ENCODE results near the gene KCNJ5.
"Not testable (repeated sequence)": the region's sequence is repeated elsewhere in the genome, so short reads cannot be mapped to it uniquely, and the experiment has no call there.

Gene KCNJ5

DNA sequence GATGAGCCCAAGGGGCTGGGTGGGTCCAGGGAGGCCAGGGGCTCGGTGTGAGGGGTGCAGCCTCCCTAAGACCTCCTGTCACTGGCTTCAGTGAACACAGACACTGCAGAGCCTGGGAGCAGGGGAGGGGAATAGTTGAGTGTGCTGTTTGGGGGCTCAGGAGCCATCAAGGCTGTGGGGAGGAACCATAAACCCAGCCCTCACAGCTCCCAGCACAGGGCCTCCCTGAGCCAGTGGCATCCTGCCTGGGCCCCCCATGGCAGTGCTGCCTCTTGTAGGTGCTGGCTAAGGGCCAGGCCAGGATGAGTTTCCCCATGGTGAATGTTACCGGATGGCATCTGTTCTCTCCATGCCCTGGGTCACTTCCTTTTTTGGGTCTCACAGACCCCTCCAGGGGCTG lies 25.5 kb downstream of the KCNJ5 start:
- Histone ChIP-seq H3K36me3 (ENCODE audit: insufficient read depth, low read length) (no peaks in the 10 kb centered on the region), H3K4me1 (ENCODE audit: insufficient read depth, low read length, severe bottlenecking) (no peaks in the 10 kb centered on the region), H3K4me2 (ENCODE audit: low read length) (no peak overlapping the region), H2AFZ (ENCODE audit: low read length) (no peak overlapping the region), H3K27ac (ENCODE audit: low read depth, low read length, poor library complexity, severe bottlenecking) (no peak overlapping the region), H3K79me2 (ENCODE audit: insufficient read depth, low read length) (no peaks in the 10 kb centered on the region), H3K4me3 (ENCODE audit: low read depth, low read length, poor library complexity, severe bottlenecking) (no peak overlapping the region), H3F3A (ENCODE audit: insufficient read depth, low read length) (no peaks in the 10 kb centered on the region), H3K9me2 (ENCODE audit: low read depth, low read length) (no peaks in the 10 kb centered on the region), H3K9ac (ENCODE audit: low read length) (no peak overlapping the region), H4K20me1 (ENCODE audit: insufficient read depth, low read length) (no peaks in the 10 kb centered on the region), H3K27me3 (ENCODE audit: insufficient read depth, low read length) (no peaks in the 10 kb centered on the region), H3K9me3 (ENCODE audit: low read length) (no peaks in the 10 kb centered on the region)
- TF ChIP-seq CTCF (IDR thresholded peaks at IDR 0.05; ENCODE audit: low read length): no peak
- TF ChIP-seq EZH2 (IDR thresholded peaks at IDR 0.05; ENCODE audit: borderline replicate concordance, low read length): no peak

GRCh38 chr11:128917144-128917724 lies 26.1 kb downstream of the KCNJ5 start:
- Histone ChIP-seq H3K4me3 (ENCODE audit: low read depth, low read length, poor library complexity, severe bottlenecking) (no peak overlapping the region), H3K27ac (ENCODE audit: low read depth, low read length, poor library complexity, severe bottlenecking) (no peak overlapping the region), H3F3A (ENCODE audit: insufficient read depth, low read length) (no peaks in the 10 kb centered on the region), H3K9ac (ENCODE audit: low read length) (no peak overlapping the region), H3K4me2 (ENCODE audit: low read length) (no peak overlapping the region), H3K36me3 (ENCODE audit: insufficient read depth, low read length) (no peaks in the 10 kb centered on the region), H3K4me1 (ENCODE audit: insufficient read depth, low read length, severe bottlenecking) (no peaks in the 10 kb centered on the region), H3K79me2 (ENCODE audit: insufficient read depth, low read length) (no peaks in the 10 kb centered on the region), H3K27me3 (ENCODE audit: insufficient read depth, low read length) (no peaks in the 10 kb centered on the region), H2AFZ (ENCODE audit: low read length) (no peak overlapping the region), H4K20me1 (ENCODE audit: insufficient read depth, low read length) (no peaks in the 10 kb centered on the region), H3K9me3 (ENCODE audit: low read length) (no peaks in the 10 kb centered on the region), H3K9me2 (ENCODE audit: low read depth, low read length) (no peaks in the 10 kb centered on the region)
- TF ChIP-seq CTCF (IDR thresholded peaks at IDR 0.05; ENCODE audit: low read length) (no peak), EZH2 (IDR thresholded peaks at IDR 0.05; ENCODE audit: borderline replicate concordance, low read length) (no peak)

GRCh38 chr11:128919216-128919615 lies 28.1 kb downstream of the KCNJ5 start:
- Histone ChIP-seq H3K79me2 (ENCODE audit: insufficient read depth, low read length) (no peaks in the 10 kb centered on the region), H3K9ac (ENCODE audit: low read length) (no peak overlapping the region), H3K4me1 (ENCODE audit: insufficient read depth, low read length, severe bottlenecking) (no peaks in the 10 kb centered on the region), H2AFZ (ENCODE audit: low read length) (no peak overlapping the region), H3K36me3 (ENCODE audit: insufficient read depth, low read length) (no peaks in the 10 kb centered on the region), H3F3A (ENCODE audit: insufficient read depth, low read length) (no peaks in the 10 kb centered on the region), H3K4me2 (ENCODE audit: low read length) (no peak overlapping the region), H3K4me3 (ENCODE audit: low read depth, low read length, poor library complexity, severe bottlenecking) (no peak overlapping the region), H4K20me1 (ENCODE audit: insufficient read depth, low read length) (no peaks in the 10 kb centered on the region), H3K27ac (ENCODE audit: low read depth, low read length, poor library complexity, severe bottlenecking) (no peak overlapping the region), H3K9me2 (ENCODE audit: low read depth, low read length) (no peaks in the 10 kb centered on the region), H3K27me3 (ENCODE audit: insufficient read depth, low read length) (peaks cover 4% of the 10 kb centered on the region; the same call in 1 of the 2 replicates), H3K9me3 (ENCODE audit: low read length) (no peaks in the 10 kb centered on the region)
- TF ChIP-seq EZH2 (IDR thresholded peaks at IDR 0.05; ENCODE audit: borderline replicate concordance, low read length) (no peak), CTCF (IDR thresholded peaks at IDR 0.05; ENCODE audit: low read length) (no peak)

GRCh38 chr11:128919635-128920034 lies 28.5 kb downstream of the KCNJ5 start:
- not testable (repeated sequence) for H3K4me2 ChIP-seq (ENCODE audit: low read length); H3K27ac ChIP-seq (ENCODE audit: low read depth, low read length, poor library complexity, severe bottlenecking); H3K9me3 ChIP-seq (ENCODE audit: low read length); H3K9ac ChIP-seq (ENCODE audit: low read length); H4K20me1 ChIP-seq (ENCODE audit: insufficient read depth, low read length); H3K79me2 ChIP-seq (ENCODE audit: insufficient read depth, low read length); H2AFZ ChIP-seq (ENCODE audit: low read length); H3K9me2 ChIP-seq (ENCODE audit: low read depth, low read length); H3K4me1 ChIP-seq (ENCODE audit: insufficient read depth, low read length, severe bottlenecking); H3K27me3 ChIP-seq (ENCODE audit: insufficient read depth, low read length); H3F3A ChIP-seq (ENCODE audit: insufficient read depth, low read length); H3K36me3 ChIP-seq (ENCODE audit: insufficient read depth, low read length); H3K4me3 ChIP-seq (ENCODE audit: low read depth, low read length, poor library complexity, severe bottlenecking)
